Breast epithelium (tissue), 4 donors: Measurements from ENCODE around the gene PYGO2. TPM values are rescaled to one million over a fixed set of nuclear protein-coding genes. Genes with fewer than 3 reads are reported as not detected.
A peak's percentile ranks its signal among the peaks of the same experiment; 100 is the strongest.

Experiments
- DNase-seq, 2 donors: peaks; one replicate each; pipeline ENCODE4 v3.0.0-alpha.2; 2019; ENCODE audit warnings: low spot score in 2 of 2
- H3K27ac ChIP-seq, 2 donors: fragments of 200-600 bp; sonication (generic) in 1 of 2; one replicate each; pipeline ENCODE4 v1.5.1; 2016 to 2019; ENCODE audit warnings: mild to moderate bottlenecking in 1 of 2
- H3K27me3 ChIP-seq, 2 donors: fragments of 200-600 bp; sonication (generic) in 1 of 2; one replicate each; pipeline versions ENCODE4 v1.5.1 to v1.6.0; 2017 to 2019; ENCODE audit warnings: control low read depth in 1 of 2, mild to moderate bottlenecking in 1 of 2
- H3K36me3 ChIP-seq: fragments of 200-600 bp; one replicate; pipeline ENCODE4 v1.5.1; 2019
- H3K4me1 ChIP-seq, 2 donors: fragments of 200-600 bp; sonication (generic); one replicate each; pipeline ENCODE4 v1.5.1; 2016 to 2019; ENCODE audit warnings: control low read depth in 1 of 2
- H3K4me3 ChIP-seq, 3 donors: fragments of 200-600 bp; sonication (generic); 1 replicate in 2 of 3; 2 replicates in 1 of 3; pipeline ENCODE4 v1.5.1; 2016 to 2019; ENCODE audit warnings: mild to moderate bottlenecking in 3 of 3, moderate library complexity in 2 of 3
- H3K9me3 ChIP-seq, 2 donors: fragments of 200-600 bp; sonication (generic) in 1 of 2; one replicate each; pipeline ENCODE4 v1.5.1; 2016 to 2019; ENCODE audit warnings: control low read depth in 1 of 2
- CTCF ChIP-seq, 3 donors: fragments of 450-650 bp; IDR thresholded peaks; one replicate each; pipeline ENCODE4 v1.5.1; 2016 to 2017; ENCODE audit warnings: antibody characterized with exemption in 3 of 3, mild to moderate bottlenecking in 3 of 3, moderate library complexity in 3 of 3
- POLR2A ChIP-seq: fragments of 450-650 bp; IDR thresholded peaks from one replicate; pipeline ENCODE4 v1.6.1; 2016; ENCODE audit warnings: antibody characterized with exemption, mild to moderate bottlenecking, moderate library complexity
- POLR2AphosphoS5 ChIP-seq, 3 donors: sonication (generic); formaldehyde crosslinking; IDR thresholded peaks; one replicate each; pipeline ENCODE4 v1.6.1; 2017; ENCODE audit warnings: antibody characterized with exemption in 3 of 3
- intact Hi-C: fragments of 100-400 bp; cut with DNase I; formaldehyde crosslinking; loops from one replicate; pipeline ENCODE4 v1.15.1; 2023; ENCODE audit warnings: low total_unique reads
- total RNA-seq, 3 donors: library from RNA; depleted of rRNA; stranded (reverse); fragments of >200 nt; gene quantifications; one replicate each; pipeline ENCODE4 v1.1.0, GENCODE V29; 2016

PYGO2 gene
- total RNA-seq, 3 donors from 2014 or later, result 14.6 to 26.2 (median 20.3) TPM

- no peak for TF ChIP-seq CTCF (IDR thresholded peaks at IDR 0.05)
- no peak for TF ChIP-seq POLR2AphosphoS5 (IDR thresholded peaks at IDR 0.05)
- no peak for TF ChIP-seq POLR2A
- peak overlapping the region in 1 of 2 donors; percentile 12 for H3K27ac ChIP-seq
- no peaks in the 10 kb centered on the region for H3K9me3 ChIP-seq
- H3K36me3 ChIP-seq, result no peaks in the 10 kb centered on the region
- DNase-seq, result no peak
- intact Hi-C loops, result no loop called here
- no peaks in the 10 kb centered on the region for H3K4me1 ChIP-seq
- H3K27me3 ChIP-seq, result no peaks in the 10 kb centered on the region
- no peak overlapping the region for H3K4me3 ChIP-seq
These were observed 36.0 kb downstream of the PYGO2 start for GRCh38 chr1:154925335-154926170.

DNA sequence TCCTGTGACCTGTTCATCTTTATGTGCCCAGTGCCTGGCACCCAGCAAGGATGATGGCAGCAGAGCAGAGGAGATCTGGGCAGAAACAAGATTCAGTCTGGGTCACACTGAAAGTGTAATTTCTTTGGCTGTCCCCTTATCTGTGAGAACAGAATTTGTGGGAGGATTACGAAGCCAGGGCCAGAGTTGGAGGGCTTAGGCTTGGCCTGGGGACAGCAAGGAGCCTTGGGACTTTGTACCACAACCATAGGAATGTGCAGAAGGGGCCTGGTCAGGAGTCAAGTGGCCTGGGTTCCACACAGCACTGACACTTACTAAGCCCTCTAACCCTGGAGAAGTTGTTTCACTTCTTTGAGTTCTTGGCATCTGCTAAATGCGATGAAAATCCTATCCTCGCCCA, 37.9 kb downstream of the PYGO2 start:
- Histone ChIP-seq H3K27ac (no peak overlapping the region), H3K4me1 (no peaks in the 10 kb centered on the region), H3K9me3 (no peaks in the 10 kb centered on the region), H3K4me3 (no peak overlapping the region), H3K36me3 (no peaks in the 10 kb centered on the region), H3K27me3 (no peaks in the 10 kb centered on the region)
- TF ChIP-seq POLR2A (no peak), POLR2AphosphoS5 (IDR thresholded peaks at IDR 0.05) (no peak), CTCF (IDR thresholded peaks at IDR 0.05) (no peak)
- no peak for DNase-seq
- intact Hi-C loops, result no loop called here

DNA sequence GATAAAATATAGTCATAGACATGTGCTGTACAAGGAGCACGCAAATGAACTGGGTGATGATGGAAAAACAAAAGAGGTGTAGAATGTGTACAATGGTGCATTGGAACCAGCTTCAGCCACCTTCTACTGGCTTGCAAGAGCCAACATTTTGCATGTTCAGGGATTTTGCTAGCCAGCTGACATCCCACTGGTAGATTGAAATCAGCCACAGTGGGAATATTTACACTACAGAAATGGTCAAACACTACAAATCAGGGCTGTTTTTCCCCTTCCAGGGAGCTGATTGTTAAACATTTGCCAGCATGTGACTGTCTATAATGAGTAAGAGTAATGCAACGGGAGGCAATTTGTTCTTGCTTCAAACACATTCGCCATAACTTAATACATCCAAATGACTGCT, 48.3 kb downstream of the PYGO2 start:
- Histone ChIP-seq H3K27ac (no peak overlapping the region), H3K4me3 (no peak overlapping the region), H3K36me3 (no peaks in the 10 kb centered on the region), H3K9me3 (no peaks in the 10 kb centered on the region), H3K4me1 (peaks cover 0 to 4% of the 10 kb centered on the region in 2 donors), H3K27me3 (no peaks in the 10 kb centered on the region)
- TF ChIP-seq POLR2AphosphoS5 (IDR thresholded peaks at IDR 0.05) (no peak), POLR2A (no peak), CTCF (IDR thresholded peaks at IDR 0.05) (no peak)
- intact Hi-C loops, result no loop called here
- DNase-seq, result no peak

- Histone ChIP-seq H3K4me3 (no peak overlapping the region), H3K27ac (peak overlapping the region; percentile 73 to 87), H3K27me3 (no peaks in the 10 kb centered on the region), H3K4me1 (peaks cover 0 to 4% of the 10 kb centered on the region in 2 donors), H3K9me3 (no peaks in the 10 kb centered on the region), H3K36me3 (no peaks in the 10 kb centered on the region)
- intact Hi-C loops, result no loop called here
- TF ChIP-seq CTCF (IDR thresholded peaks at IDR 0.05) (no peak), POLR2A (no peak), POLR2AphosphoS5 (IDR thresholded peaks at IDR 0.05) (no peak)
- peak in 1 of 2 donors; percentile 12 for DNase-seq
These were observed 48.8 kb downstream of the PYGO2 start for GRCh38 chr1:154912755-154913154.

- Histone ChIP-seq H3K4me3 (no peak overlapping the region), H3K4me1 (peaks cover 0 to 4% of the 10 kb centered on the region in 2 donors), H3K9me3 (no peaks in the 10 kb centered on the region), H3K27me3 (no peaks in the 10 kb centered on the region), H3K27ac (peak overlapping the region; percentile 73 to 87), H3K36me3 (no peaks in the 10 kb centered on the region)
- DNase-seq, result peak in 1 of 2 donors; percentile 75
- no peak for TF ChIP-seq POLR2AphosphoS5 (IDR thresholded peaks at IDR 0.05)
- no peak for TF ChIP-seq CTCF (IDR thresholded peaks at IDR 0.05)
- no peak for TF ChIP-seq POLR2A
- intact Hi-C loops, result no loop called here
These were observed 49.7 kb downstream of the PYGO2 start for GRCh38 chr1:154911691-154912550.
